ENCODE data around the gene COL18A1.

The COL18A1 gene

DNA sequence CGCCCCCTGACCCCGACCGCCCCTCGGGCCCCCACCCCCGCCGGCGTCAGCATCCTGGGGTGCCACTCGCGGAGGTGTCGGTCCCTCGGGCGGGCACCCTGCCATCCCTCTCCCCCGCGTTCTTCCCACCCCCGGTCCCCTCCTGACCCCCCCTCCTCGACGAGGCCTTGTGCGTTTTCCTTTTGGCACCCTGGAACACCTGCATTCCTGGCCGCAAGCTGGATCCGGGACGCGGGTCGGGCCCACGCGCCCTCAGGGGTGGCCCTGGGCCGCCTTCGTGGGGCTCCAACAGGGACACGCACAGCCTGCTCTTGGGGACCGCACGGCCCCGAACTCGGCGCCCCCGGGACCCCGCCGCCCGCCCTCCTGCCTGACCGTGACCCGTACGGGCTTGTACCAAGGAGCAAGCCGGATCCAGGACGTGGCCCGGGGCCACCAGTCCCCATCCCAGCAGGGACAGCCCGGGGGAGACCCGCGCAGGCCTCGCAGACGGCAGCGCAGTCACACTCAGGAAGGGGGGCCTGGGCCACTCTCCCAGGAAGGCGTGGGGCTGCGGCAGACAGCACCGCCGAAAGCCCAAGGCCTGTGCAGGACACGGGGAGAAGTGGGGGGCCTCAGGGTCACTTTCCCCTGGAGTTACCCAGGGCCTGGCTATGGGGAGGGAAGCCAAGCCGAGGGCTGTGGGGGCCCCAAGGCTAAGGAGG, 137.9 kb downstream of the COL18A1 start:
- H3K9ac ChIP-seq (ENCODE audit: low read length), result peak overlapping the region; percentile 79
- H4K20me1 ChIP-seq (ENCODE audit: insufficient read depth, low read length), result peaks cover 7% of the 10 kb centered on the region; the same call in 1 of the 2 replicates
- no peaks in the 10 kb centered on the region; the same call in 1 of the 2 replicates for H3K27me3 ChIP-seq (ENCODE audit: low read depth, low read length)
- H3K9me3 ChIP-seq (ENCODE audit: insufficient read depth, low read length), result no peaks in the 10 kb centered on the region
- H3K36me3 ChIP-seq (replicated peaks; ENCODE audit: low read depth, low read length), result peaks cover 2% of the 10 kb centered on the region
- TF ChIP-seq EZH2phosphoT487 (IDR thresholded peaks at IDR 0.05; ENCODE audit: low read depth) (no peak), CTCF (IDR thresholded peaks at IDR 0.05; ENCODE audit: low read depth, low read length) (no peak)
- H3K27ac ChIP-seq (ENCODE audit: low read length), result no peak overlapping the region
- H3K4me1 ChIP-seq (ENCODE audit: low read length), result peaks cover 13% of the 10 kb centered on the region
- peak overlapping the region; percentile 77 for H3K4me2 ChIP-seq (ENCODE audit: low read length)
- H2AFZ ChIP-seq (ENCODE audit: low read depth, low read length), result no peak overlapping the region
- peak overlapping the region; percentile 87 for H3K4me3 ChIP-seq (ENCODE audit: low read length)
- peaks cover 40% of the 10 kb centered on the region for H3K79me2 ChIP-seq (ENCODE audit: low read length)

DNA sequence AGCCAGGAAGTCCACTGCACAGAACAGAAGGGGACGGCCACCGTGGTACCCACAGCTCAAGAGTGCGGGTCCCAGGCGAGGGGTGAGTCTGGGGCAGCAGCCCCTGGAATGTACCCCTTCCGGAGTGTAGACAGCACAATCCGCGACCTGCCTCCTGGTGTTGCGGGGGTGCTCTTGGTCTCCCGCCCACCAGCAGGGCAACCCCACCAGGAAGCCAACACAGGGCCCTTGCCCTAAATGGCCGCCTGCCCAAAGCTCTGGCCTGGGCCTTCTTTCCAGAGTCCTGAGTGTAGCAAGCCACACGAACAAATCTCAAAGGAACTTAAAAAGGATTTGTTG, 138.4 kb downstream of the COL18A1 start:
- Histone ChIP-seq H3K79me2 (ENCODE audit: low read length) (peaks cover 34% of the 10 kb centered on the region), H4K20me1 (ENCODE audit: insufficient read depth, low read length) (peaks cover 7% of the 10 kb centered on the region; the same call in 1 of the 2 replicates), H3K4me1 (ENCODE audit: low read length) (peaks cover 13% of the 10 kb centered on the region), H3K27me3 (ENCODE audit: low read depth, low read length) (no peaks in the 10 kb centered on the region; the same call in 1 of the 2 replicates), H3K9ac (ENCODE audit: low read length) (no peak overlapping the region), H3K27ac (ENCODE audit: low read length) (no peak overlapping the region), H3K9me3 (ENCODE audit: insufficient read depth, low read length) (no peaks in the 10 kb centered on the region), H2AFZ (ENCODE audit: low read depth, low read length) (no peak overlapping the region), H3K4me3 (ENCODE audit: low read length) (0 out of 2 replicates have a peak overlapping the region, but pooled peaks have one; percentile 87), H3K36me3 (replicated peaks; ENCODE audit: low read depth, low read length) (peaks cover 2% of the 10 kb centered on the region), H3K4me2 (ENCODE audit: low read length) (peak overlapping the region; percentile 77)
- no peak for TF ChIP-seq CTCF (IDR thresholded peaks at IDR 0.05; ENCODE audit: low read depth, low read length)
- TF ChIP-seq EZH2phosphoT487 (IDR thresholded peaks at IDR 0.05; ENCODE audit: low read depth), result no peak

- H2AFZ ChIP-seq (ENCODE audit: low read depth, low read length), result no peak overlapping the region
- H3K9me3 ChIP-seq (ENCODE audit: insufficient read depth, low read length), result no peaks in the 10 kb centered on the region
- peaks cover 2% of the 10 kb centered on the region for H3K36me3 ChIP-seq (replicated peaks; ENCODE audit: low read depth, low read length)
- H3K4me1 ChIP-seq (ENCODE audit: low read length), result peaks cover 13% of the 10 kb centered on the region
- no peak overlapping the region for H3K4me2 ChIP-seq (ENCODE audit: low read length)
- H3K4me3 ChIP-seq (ENCODE audit: low read length), result no peak overlapping the region
- no peak overlapping the region for H3K9ac ChIP-seq (ENCODE audit: low read length)
- H3K79me2 ChIP-seq (ENCODE audit: low read length), result peaks cover 29% of the 10 kb centered on the region
- H3K27ac ChIP-seq (ENCODE audit: low read length), result no peak overlapping the region
- H3K27me3 ChIP-seq (ENCODE audit: low read depth, low read length), result peaks cover 2% of the 10 kb centered on the region; the same call in 1 of the 2 replicates
- H4K20me1 ChIP-seq (ENCODE audit: insufficient read depth, low read length), result 0 out of 2 replicates have a peak, but pooled peaks cover 5% of the 10 kb centered on the region
- TF ChIP-seq EZH2phosphoT487 (IDR thresholded peaks at IDR 0.05; ENCODE audit: low read depth) (no peak), CTCF (IDR thresholded peaks at IDR 0.05; ENCODE audit: low read depth, low read length) (no peak)
Measured at GRCh38 chr21:45543710-45544448, 138.9 kb downstream of the COL18A1 start.

Measured in OCI-LY3 (cell line).